HepG2 (cell line): ENCODE data around the gene GRID1. TPM values are rescaled to one million over a fixed set of nuclear protein-coding genes. Genes with fewer than 3 reads are reported as not detected.

Experiments used
- ATAC-seq: fragments of 200-7000 bp; cut with Tn5 transposase; 3 replicates; pipeline ENCODE4 v1.9.1; 2020; ENCODE audit warnings: mild to moderate bottlenecking, moderate library complexity
- BruUV-seq: library from RNA; stranded (reverse); fragments of 400-500 nt; replicated peaks from 2 replicates; lab custom pipeline; 2021; lab: Mats Ljungman, UMichigan
- CTCF ChIA-PET: fragments of 300-600 bp; formaldehyde crosslinking; extraction: SDS; loops from one replicate; lab custom pipeline; 2021; ENCODE audit warnings: low total read pairs, inconsistent platforms, low intra/inter-chr PET ratio; lab: Yijun Ruan, JAX
- POLR2A ChIA-PET: fragments of 350-600 bp; sonication (Branson Sonifier 250); formaldehyde crosslinking; loops from one replicate; lab custom pipeline; 2020; ENCODE audit warnings: antibody characterized with exemption, inconsistent platforms; lab: Yijun Ruan, JAX
- DNase-seq: peaks from one replicate; pipeline ENCODE4 v3.0.0-alpha.2; 2015; ENCODE audit warnings: low spot score
- FAIRE-seq: peaks from 3 replicates; lab custom pipeline; 2011; peaks lifted over from hg19 to GRCh38; lab: Jason Lieb, UNC
- H2AFZ ChIP-seq: one replicate; pipeline ENCODE4 v1.6.1; 2011; ENCODE audit warnings: low read length, inconsistent platforms
- H3K27ac ChIP-seq: fragments of 300-600 bp; 3 replicates; pipeline ENCODE4 v1.8.0; 2011; ENCODE audit warnings: mixed run types, mild to moderate bottlenecking, mixed read lengths, low read length, inconsistent platforms; ENCODE audit not compliant: insufficient read depth; ENCODE audit errors: extremely low read length
- H3K27me3 ChIP-seq, 2 experiments: fragments of 200-600 bp in 1 of 2; 2 replicates in 1 of 2; 3 replicates in 1 of 2; pipeline versions ENCODE4 v1.6.0 to v1.8.0; 2011; ENCODE audit warnings: low read length in 2 of 2, mild to moderate bottlenecking in 2 of 2, moderate library complexity in 2 of 2, inconsistent platforms in 1 of 2; ENCODE audit not compliant: insufficient read depth in 2 of 2, control insufficient read depth in 1 of 2
- H3K36me3 ChIP-seq, 2 experiments: fragments of 200-600 bp in 1 of 2; replicated peaks in 1 of 2; 2 replicates in 1 of 2; 3 replicates in 1 of 2; pipeline versions ENCODE4 v1.5.1 to v1.8.0; 2011; ENCODE audit warnings: low read length in 2 of 2, inconsistent platforms in 1 of 2; ENCODE audit not compliant: insufficient read depth in 2 of 2, control insufficient read depth in 1 of 2
- H3K4me1 ChIP-seq: 2 replicates; pipeline ENCODE4 v1.5.1; 2012; ENCODE audit warnings: low read length, inconsistent platforms; ENCODE audit not compliant: insufficient read depth
- H3K4me2 ChIP-seq: 2 replicates; pipeline ENCODE4 v1.6.0; 2011; ENCODE audit warnings: low read depth, low read length, inconsistent platforms
- H3K4me3 ChIP-seq, 3 experiments: fragments of 200-600 bp in 1 of 3; sonication (generic), shearing (Covaris generic) in 1 of 3; replicated peaks in 1 of 3; 2 replicates each; pipeline ENCODE4 v1.5.1; 2011 to 2016; ENCODE audit warnings: low read length in 3 of 3, inconsistent platforms in 2 of 3, low read depth in 2 of 3, mild to moderate bottlenecking in 2 of 3, control low read depth in 1 of 3, mixed read lengths in 1 of 3; ENCODE audit not compliant: insufficient read depth in 1 of 3
- H3K79me2 ChIP-seq: one replicate; pipeline ENCODE4 v1.6.1; 2011; ENCODE audit warnings: low read length, inconsistent platforms; ENCODE audit not compliant: insufficient read depth
- H3K9ac ChIP-seq: 2 replicates; pipeline ENCODE4 v1.6.0; 2011; ENCODE audit warnings: mild to moderate bottlenecking, low read depth, low read length, inconsistent platforms; ENCODE audit not compliant: insufficient read depth
- H3K9me3 ChIP-seq: 2 replicates; pipeline ENCODE4 v1.5.1; 2012; ENCODE audit warnings: mild to moderate bottlenecking, low read length
- H4K20me1 ChIP-seq: 2 replicates; pipeline ENCODE4 v1.6.0; 2011; ENCODE audit warnings: inconsistent platforms, mild to moderate bottlenecking, low read length, moderate library complexity; ENCODE audit not compliant: insufficient read depth
- DBP ChIP-seq: sonication (generic); formaldehyde crosslinking; IDR thresholded peaks from 2 replicates; pipeline ENCODE4 v1.4.0; 2020; ENCODE audit warnings: missing genetic modification reagents; ENCODE audit errors: not compliant biosample characterization
- FOXP4 ChIP-seq: sonication (generic); formaldehyde crosslinking; IDR thresholded peaks from 2 replicates; pipeline ENCODE4 v1.4.0; 2020; ENCODE audit warnings: missing genetic modification reagents
- POLR2AphosphoS5 ChIP-seq: IDR thresholded peaks from 2 replicates; pipeline ENCODE4 v1.6.1; 2012; ENCODE audit warnings: low read depth, low read length
- SNRNP70 ChIP-seq: fragments of 200-400 bp; formaldehyde crosslinking; IDR thresholded peaks from 2 replicates; pipeline ENCODE4 v1.6.1; 2017; ENCODE audit warnings: mild to moderate bottlenecking, low read depth, low read length, moderate library complexity
- STAG1 ChIP-seq: sonication (generic); formaldehyde crosslinking; IDR thresholded peaks from 2 replicates; pipeline ENCODE4 v1.4.0; 2020; ENCODE audit warnings: missing genetic modification reagents
- ZNF230 ChIP-seq: sonication (generic); formaldehyde crosslinking; IDR thresholded peaks from 2 replicates; pipeline ENCODE4 v1.4.0; 2020; ENCODE audit warnings: mild to moderate bottlenecking, missing genetic modification reagents
- ZNF878 ChIP-seq: sonication (generic); formaldehyde crosslinking; IDR thresholded peaks from 2 replicates; pipeline ENCODE4 v1.8.1; 2023; ENCODE audit warnings: mild to moderate bottlenecking, missing genetic modification reagents, moderate library complexity
- WGBS: methylation state at CpG from one replicate; pipeline ENCODE4 v1.1.6; 2017; ENCODE audit warnings: low lambda C conversion rate; 5-methylcytosine and 5-hydroxymethylcytosine counted together
- in situ Hi-C: cut with HindIII; loops from 2 replicates; pipeline ENCODE4 v1.10.0; 2017; ENCODE audit warnings: low pct_unique_long_range_greater_than_20kb; ENCODE audit not compliant: extremely low pct_ligation_motif_present
- intact Hi-C: fragments of 100-400 bp; cut with micrococcal nuclease; formaldehyde crosslinking; loops from one replicate; pipeline ENCODE4 v1.10.0; 2022; ENCODE audit not compliant: unreplicated experiment
- polyA plus RNA-seq, 8 experiments: library from polyadenylated mRNA; depleted of rRNA in 3 of 8; stranded (reverse) in 7 of 8; unstranded in 1 of 8; fragments of >200 nt; fragmentation: Illumina TruSeq in 4 of 8; extraction: Trizol in 4 of 8; gene quantifications; 2 replicates each; pipeline versions ENCODE4 v1.2.1 to v1.2.3, GENCODE V29; 2011 to 2016; ENCODE audit warnings: low read depth in 4 of 8, missing spikeins in 1 of 8, mixed read lengths in 1 of 8; ENCODE audit not compliant: insufficient read depth in 1 of 8
- total RNA-seq, 5 experiments: library from RNA; depleted of rRNA; stranded (reverse); fragments of >200 nt; fragmentation: Illumina TruSeq; extraction: Trizol; gene quantifications; 2 replicates each; pipeline ENCODE4 v1.2.3, GENCODE V29; 2016; ENCODE audit warnings: low read depth in 1 of 5

GRID1 gene
- total and polyA plus RNA-seq, 2 of the 13 experiments (the other 11 are each of a cell fraction or from before 2014, with no cell fraction given) = 0.05 TPM; not detected in 1

- no peak for TF ChIP-seq FOXP4 (CRISPR knock-in tag)
- no peak for TF ChIP-seq SNRNP70
- no peak for TF ChIP-seq STAG1 (CRISPR knock-in tag)
- TF ChIP-seq ZNF878 (CRISPR knock-in tag) = no peak
Measured at GRCh38 chr10:85851325-85851724, 515.3 kb downstream of the GRID1 start (continued).

- BruUV-seq = no TSS peak
- WGBS = 19% methylated on average over 3 of the region's 3 CpGs
- intact Hi-C loops = no loop called here
Measured at GRCh38 chr10:85850736-85851135, 515.9 kb downstream of the GRID1 start.

More at GRCh38 chr10:85850736-85851135, 515.9 kb downstream of the GRID1 start:
- TF ChIP-seq POLR2AphosphoS5 (no peak), DBP (CRISPR knock-in tag) (no peak), ZNF230 (no peak)
- TF ChIP-seq, all 625 proteins: peak for 0
- Histone ChIP-seq H2AFZ (no peak overlapping the region), H3K9me3 (no peaks in the 10 kb centered on the region), H3K27me3 (no peaks in the 10 kb centered on the region), H3K9ac (no peak overlapping the region), H3K36me3 (no peaks in the 10 kb centered on the region), H3K79me2 (no peaks in the 10 kb centered on the region), H3K4me3 (no peak overlapping the region), H3K4me2 (no peak overlapping the region), H4K20me1 (no peaks in the 10 kb centered on the region), H3K4me1 (no peaks in the 10 kb centered on the region), H3K27ac (no peak overlapping the region)
- POLR2A ChIA-PET = no interaction called here
- CTCF ChIA-PET = no interaction called here
- ATAC-seq = no peak
- in situ Hi-C loops = no loop called here
- FAIRE-seq = no peak
- DNase-seq = no peak
